Measurements from ENCODE around the gene GRIK1. TPM values are rescaled to one million over a fixed set of nuclear protein-coding genes. Genes with fewer than 3 reads are reported as not detected.
A peak's percentile ranks its signal among the peaks of the same experiment; 100 is the strongest.

GRIK1 gene
- total RNA-seq, 1 donor from 2014 or later: 4.1 TPM

GRCh38 chr21:29920938-29921337, 18.9 kb downstream of the GRIK1 start:
- FAIRE-seq (no peak), DNase-seq (ENCODE audit: low spot score in 2 of 2) (no peak)

- DNase-seq (ENCODE audit: low spot score in 2 of 2) (no peak), FAIRE-seq (no peak)
Observed at GRCh38 chr21:29914326-29914725, 25.5 kb downstream of the GRIK1 start.

GRCh38 chr21:29909571-29909970, 30.2 kb downstream of the GRIK1 start:
- no peak for FAIRE-seq
- no peak for DNase-seq (ENCODE audit: low spot score in 2 of 2)

GRCh38 chr21:29904359-29905282, 35.2 kb downstream of the GRIK1 start:
- DNase-seq (ENCODE audit: low spot score in 2 of 2) (no peak), FAIRE-seq (no peak)

GRCh38 chr21:29896884-29897283, 42.9 kb downstream of the GRIK1 start:
- DNase-seq (ENCODE audit: low spot score in 2 of 2) (no peak), FAIRE-seq (no peak)

- DNase-seq (ENCODE audit: low spot score in 2 of 2): no peak
- no peak for FAIRE-seq
Observed at GRCh38 chr21:29893687-29894086, 46.1 kb downstream of the GRIK1 start.

- FAIRE-seq (no peak), DNase-seq (ENCODE audit: low spot score in 2 of 2) (no peak)
Observed at GRCh38 chr21:29892379-29892778, 47.4 kb downstream of the GRIK1 start.

GRCh38 chr21:29888437-29888836, 51.4 kb downstream of the GRIK1 start:
- DNase-seq (ENCODE audit: low spot score in 2 of 2) (no peak), FAIRE-seq (no peak)

GRCh38 chr21:29887313-29888009, 52.3 kb downstream of the GRIK1 start:
- DNase-seq (ENCODE audit: low spot score in 2 of 2) (no peak), FAIRE-seq (no peak)

GRCh38 chr21:29885491-29885890, 54.3 kb downstream of the GRIK1 start:
- FAIRE-seq (no peak), DNase-seq (ENCODE audit: low spot score in 2 of 2) (no peak)

- DNase-seq (ENCODE audit: low spot score in 2 of 2): no peak
- FAIRE-seq: no peak
Observed at GRCh38 chr21:29875873-29876272, 63.9 kb downstream of the GRIK1 start.

- FAIRE-seq (no peak), DNase-seq (ENCODE audit: low spot score in 2 of 2) (no peak)
Observed at GRCh38 chr21:29875036-29875716, 64.6 kb downstream of the GRIK1 start.

- no peak for FAIRE-seq
Observed at GRCh38 chr21:29873908-29874307, 65.9 kb downstream of the GRIK1 start.

GRCh38 chr21:29870814-29871213, 69.0 kb downstream of the GRIK1 start:
- no peak for DNase-seq (ENCODE audit: low spot score in 2 of 2)
- FAIRE-seq: no peak

More at GRCh38 chr21:29873908-29874307, 65.9 kb downstream of the GRIK1 start:
- DNase-seq (ENCODE audit: low spot score in 2 of 2): no peak

- FAIRE-seq (no peak), DNase-seq (ENCODE audit: low spot score in 2 of 2) (no peak)
Observed at GRCh38 chr21:29867796-29868195, 72.0 kb downstream of the GRIK1 start.

GRCh38 chr21:29860346-29860745, 79.5 kb downstream of the GRIK1 start:
- FAIRE-seq: no peak
- no peak for DNase-seq (ENCODE audit: low spot score in 2 of 2)

GRCh38 chr21:29857150-29857549, 82.6 kb downstream of the GRIK1 start:
- FAIRE-seq: no peak
- no peak for DNase-seq (ENCODE audit: low spot score in 2 of 2)

GRCh38 chr21:29854795-29855194, 85.0 kb downstream of the GRIK1 start:
- DNase-seq (ENCODE audit: low spot score in 2 of 2) (no peak), FAIRE-seq (no peak)

- FAIRE-seq (no peak), DNase-seq (ENCODE audit: low spot score in 2 of 2) (no peak)
Observed at GRCh38 chr21:29851611-29852010, 88.2 kb downstream of the GRIK1 start.

GRCh38 chr21:29849735-29850176, 90.0 kb downstream of the GRIK1 start:
- peak; percentile 5 to 27 for DNase-seq (ENCODE audit: low spot score in 2 of 2)
- no peak for FAIRE-seq

- no peak for DNase-seq (ENCODE audit: low spot score in 2 of 2)
- no peak for FAIRE-seq
Observed at GRCh38 chr21:29843804-29844203, 96.0 kb downstream of the GRIK1 start.

Data from frontal cortex (tissue), 4 donors.